Measurements from ENCODE around the gene SH3PXD2A.
A peak's percentile ranks its signal among the peaks of the same experiment; 100 is the strongest.

SH3PXD2A gene

GRCh38 chr10:103806395-103807187 is 48.8 kb downstream of the SH3PXD2A start:
- DNase-seq, result no peak

GRCh38 chr10:103805781-103806180 is 49.6 kb downstream of the SH3PXD2A start:
- DNase-seq, result no peak

GRCh38 chr10:103804871-103805270 is 50.5 kb downstream of the SH3PXD2A start:
- no peak for DNase-seq

GRCh38 chr10:103803941-103804340 is 51.4 kb downstream of the SH3PXD2A start:
- DNase-seq, result no peak

GRCh38 chr10:103802637-103803353 is 52.6 kb downstream of the SH3PXD2A start:
- no peak for DNase-seq

- DNase-seq, result no peak
Observed at GRCh38 chr10:103802081-103802480, 53.3 kb downstream of the SH3PXD2A start.

- peak; percentile 33 for DNase-seq
Observed at GRCh38 chr10:103800789-103801540, 54.4 kb downstream of the SH3PXD2A start.

- no peak for DNase-seq
Observed at GRCh38 chr10:103800089-103800488, 55.3 kb downstream of the SH3PXD2A start.

- DNase-seq, result no peak
Observed at GRCh38 chr10:103799341-103799740, 56.0 kb downstream of the SH3PXD2A start.

GRCh38 chr10:103798511-103798910 is 56.9 kb downstream of the SH3PXD2A start:
- DNase-seq, result no peak

GRCh38 chr10:103797857-103798256 is 57.5 kb downstream of the SH3PXD2A start:
- DNase-seq, result no peak

- no peak for DNase-seq
Observed at GRCh38 chr10:103795634-103796270, 59.6 kb downstream of the SH3PXD2A start.

GRCh38 chr10:103794996-103795395 is 60.4 kb downstream of the SH3PXD2A start:
- DNase-seq, result no peak

GRCh38 chr10:103793920-103794883 is 61.2 kb downstream of the SH3PXD2A start:
- no peak for DNase-seq

- no peak for DNase-seq
Observed at GRCh38 chr10:103793429-103793828, 61.9 kb downstream of the SH3PXD2A start.

- no peak for DNase-seq
Observed at GRCh38 chr10:103792547-103792946, 62.8 kb downstream of the SH3PXD2A start.

GRCh38 chr10:103791858-103792257 is 63.5 kb downstream of the SH3PXD2A start:
- no peak for DNase-seq

- DNase-seq, result no peak
Observed at GRCh38 chr10:103791291-103791690, 64.1 kb downstream of the SH3PXD2A start.

- DNase-seq, result no peak
Observed at GRCh38 chr10:103790580-103790979, 64.8 kb downstream of the SH3PXD2A start.

- no peak for DNase-seq
Observed at GRCh38 chr10:103789771-103790201, 65.6 kb downstream of the SH3PXD2A start.

- no peak for DNase-seq
Observed at GRCh38 chr10:103789161-103789560, 66.2 kb downstream of the SH3PXD2A start.

GRCh38 chr10:103787331-103787730 is 68.0 kb downstream of the SH3PXD2A start:
- DNase-seq, result no peak
